BE2C (cell line): Measurements from ENCODE around the gene DAPK2.

Experiments used
- DNase-seq: peaks from one replicate; pipeline ENCODE4 v3.0.0-alpha.2; 2020
- H3K27me3 ChIP-seq: fragments of 250-450 bp; sonication (Bioruptor Pico); 2 replicates; pipeline ENCODE4 v1.5.1; 2020; ENCODE audit warnings: mild to moderate bottlenecking
- H3K36me3 ChIP-seq: fragments of 250-450 bp; sonication (Bioruptor Pico); 2 replicates; pipeline ENCODE4 v1.5.1; 2020; ENCODE audit warnings: mild to moderate bottlenecking
- H3K4me1 ChIP-seq: fragments of 250-450 bp; sonication (Bioruptor Pico); 2 replicates; pipeline ENCODE4 v1.5.1; 2020
- H3K4me3 ChIP-seq: 2 replicates; pipeline ENCODE4 v1.5.1; 2011; ENCODE audit warnings: low read depth, low read length
- H3K9me3 ChIP-seq: fragments of 250-450 bp; sonication (Bioruptor Pico); 2 replicates; pipeline ENCODE4 v1.5.1; 2020
- TF ChIP-seq, protein P1 (sequence below): IDR thresholded peaks from 2 replicates; pipeline ENCODE4 v1.5.1; 2012; ENCODE audit warnings: mild to moderate bottlenecking, low read depth, low read length

The DAPK2 gene

GRCh38 chr15:63971904-63972303 lies 74.4 kb downstream of the DAPK2 start:
- no peak for DNase-seq
- no peaks in the 10 kb centered on the region for H3K4me1 ChIP-seq
- H3K4me3 ChIP-seq = no peak overlapping the region
- no peaks in the 10 kb centered on the region for H3K36me3 ChIP-seq
- no peaks in the 10 kb centered on the region for H3K27me3 ChIP-seq
- TF ChIP-seq, protein P1, sequence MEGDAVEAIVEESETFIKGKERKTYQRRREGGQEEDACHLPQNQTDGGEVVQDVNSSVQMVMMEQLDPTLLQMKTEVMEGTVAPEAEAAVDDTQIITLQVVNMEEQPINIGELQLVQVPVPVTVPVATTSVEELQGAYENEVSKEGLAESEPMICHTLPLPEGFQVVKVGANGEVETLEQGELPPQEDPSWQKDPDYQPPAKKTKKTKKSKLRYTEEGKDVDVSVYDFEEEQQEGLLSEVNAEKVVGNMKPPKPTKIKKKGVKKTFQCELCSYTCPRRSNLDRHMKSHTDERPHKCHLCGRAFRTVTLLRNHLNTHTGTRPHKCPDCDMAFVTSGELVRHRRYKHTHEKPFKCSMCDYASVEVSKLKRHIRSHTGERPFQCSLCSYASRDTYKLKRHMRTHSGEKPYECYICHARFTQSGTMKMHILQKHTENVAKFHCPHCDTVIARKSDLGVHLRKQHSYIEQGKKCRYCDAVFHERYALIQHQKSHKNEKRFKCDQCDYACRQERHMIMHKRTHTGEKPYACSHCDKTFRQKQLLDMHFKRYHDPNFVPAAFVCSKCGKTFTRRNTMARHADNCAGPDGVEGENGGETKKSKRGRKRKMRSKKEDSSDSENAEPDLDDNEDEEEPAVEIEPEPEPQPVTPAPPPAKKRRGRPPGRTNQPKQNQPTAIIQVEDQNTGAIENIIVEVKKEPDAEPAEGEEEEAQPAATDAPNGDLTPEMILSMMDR = no peak
- H3K9me3 ChIP-seq = no peaks in the 10 kb centered on the region

DNA sequence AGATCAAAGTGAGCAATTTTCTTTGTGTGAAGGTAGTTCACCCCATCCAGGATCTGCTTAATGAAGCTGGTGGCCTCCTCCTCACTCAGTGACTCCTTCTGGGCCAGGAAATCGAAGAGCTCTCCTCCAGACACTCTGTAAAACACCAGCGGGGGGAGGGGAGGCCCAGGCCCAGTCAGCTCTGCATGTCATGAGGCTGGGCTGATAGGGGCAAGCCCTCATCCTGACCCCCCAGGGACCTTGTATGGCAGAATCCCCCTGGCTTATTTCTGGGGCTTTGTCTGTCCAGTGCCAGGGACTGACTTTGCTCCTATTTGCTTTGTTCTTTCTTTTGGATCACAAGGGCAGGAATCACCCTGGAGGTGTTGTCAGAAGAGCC lies 74.9 kb downstream of the DAPK2 start:
- TF ChIP-seq, protein P1 = no peak
- H3K9me3 ChIP-seq = no peaks in the 10 kb centered on the region
- no peak for DNase-seq
- no peaks in the 10 kb centered on the region for H3K36me3 ChIP-seq
- no peaks in the 10 kb centered on the region for H3K27me3 ChIP-seq
- H3K4me3 ChIP-seq = no peak overlapping the region
- no peaks in the 10 kb centered on the region for H3K4me1 ChIP-seq

- no peaks in the 10 kb centered on the region for H3K27me3 ChIP-seq
- H3K4me1 ChIP-seq = no peaks in the 10 kb centered on the region
- no peak overlapping the region for H3K4me3 ChIP-seq
- TF ChIP-seq, protein P1 = no peak
- H3K9me3 ChIP-seq = no peaks in the 10 kb centered on the region
- H3K36me3 ChIP-seq = no peaks in the 10 kb centered on the region
- DNase-seq = no peak
Observed at GRCh38 chr15:63970621-63971426, 75.5 kb downstream of the DAPK2 start.

DNA sequence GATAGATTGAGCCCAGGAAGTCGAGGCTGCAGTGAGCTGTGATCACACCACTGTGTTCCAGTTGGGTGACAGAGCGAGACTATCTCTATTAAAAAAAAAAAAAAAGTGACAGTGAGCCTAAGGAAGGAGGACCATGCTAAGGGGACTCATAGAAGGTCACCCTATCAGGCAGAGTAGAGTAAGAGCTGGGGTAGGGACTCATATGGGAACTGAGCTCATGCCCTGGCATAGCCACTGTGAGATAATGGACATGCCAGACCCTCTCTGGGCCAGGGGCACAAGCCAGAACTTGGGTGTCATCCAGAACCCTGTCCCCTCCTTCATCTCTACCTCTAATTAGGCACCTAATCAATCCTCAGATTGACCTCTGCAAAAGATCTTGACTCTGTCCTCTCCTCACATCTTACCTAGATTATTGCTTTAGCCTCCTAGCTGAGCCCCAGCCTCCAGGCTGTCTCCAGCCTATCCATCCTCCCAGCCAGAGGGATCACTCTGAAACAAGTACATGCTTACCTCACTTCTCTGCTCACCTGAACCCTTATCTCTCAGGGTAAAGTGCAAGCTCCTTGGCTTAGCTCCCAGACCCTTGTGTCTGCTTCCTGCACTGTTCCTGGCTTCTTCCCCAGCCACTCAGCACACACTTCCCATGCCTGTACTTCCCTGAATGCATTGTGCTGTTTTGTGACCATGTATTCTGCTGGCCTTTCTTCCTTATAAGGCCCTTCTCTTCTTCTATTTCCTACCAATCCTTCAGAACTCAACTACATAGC lies 76.4 kb downstream of the DAPK2 start:
- no peaks in the 10 kb centered on the region for H3K4me1 ChIP-seq
- no peak for DNase-seq
- H3K36me3 ChIP-seq = no peaks in the 10 kb centered on the region
- TF ChIP-seq, protein P1 = no peak
- no peaks in the 10 kb centered on the region for H3K9me3 ChIP-seq
- H3K4me3 ChIP-seq = no peak overlapping the region
- H3K27me3 ChIP-seq = no peaks in the 10 kb centered on the region

DNA sequence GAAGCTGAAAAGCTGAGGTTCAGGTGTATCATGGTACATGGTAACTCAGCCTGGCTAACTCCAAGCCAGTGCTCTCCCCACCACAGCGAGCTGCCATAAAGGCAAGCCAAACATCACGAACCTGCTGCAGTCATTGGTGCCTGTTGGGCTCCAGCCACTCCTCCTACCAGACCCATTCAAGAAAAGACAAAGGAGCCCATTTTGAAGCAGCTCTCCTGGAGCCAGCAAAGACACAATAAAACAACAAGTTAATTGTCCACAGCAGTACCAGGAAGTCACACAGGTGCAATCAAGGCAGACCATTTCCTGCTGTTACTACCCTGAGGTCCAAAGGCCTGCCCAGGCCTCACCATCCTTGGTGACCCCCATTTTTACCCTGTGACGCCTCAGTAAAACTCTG lies 77.6 kb downstream of the DAPK2 start:
- Histone ChIP-seq H3K4me3 (no peak overlapping the region), H3K27me3 (no peaks in the 10 kb centered on the region)
- TF ChIP-seq, protein P1 = no peak

DNA sequence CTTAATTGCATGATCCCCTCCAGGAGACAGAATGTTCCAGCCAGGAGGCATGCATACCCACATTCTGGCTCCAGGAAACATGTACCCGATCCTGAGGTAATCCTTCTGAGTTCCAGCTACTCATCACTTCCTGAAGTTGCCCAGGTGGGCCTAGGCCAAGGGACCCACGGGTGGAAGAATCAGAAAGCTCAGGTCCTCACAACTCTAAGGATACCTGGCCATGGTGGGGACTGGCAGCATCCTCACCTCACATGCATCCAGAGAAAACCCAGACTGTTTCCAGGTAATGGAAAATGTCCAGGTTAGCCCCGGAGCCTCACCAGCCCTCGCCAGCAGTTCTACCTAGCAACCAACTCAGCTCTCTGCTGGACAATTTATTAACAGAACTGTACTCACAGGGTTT lies 78.2 kb downstream of the DAPK2 start:
- no peaks in the 10 kb centered on the region for H3K4me1 ChIP-seq
- H3K27me3 ChIP-seq = no peaks in the 10 kb centered on the region
- TF ChIP-seq, protein P1 = no peak
- no peaks in the 10 kb centered on the region; the same call in 1 of the 2 replicates for H3K9me3 ChIP-seq
- H3K36me3 ChIP-seq = no peaks in the 10 kb centered on the region
- no peak overlapping the region for H3K4me3 ChIP-seq
- no peak for DNase-seq

More for the DNA sequence above, 77.6 kb downstream of the DAPK2 start:
- no peaks in the 10 kb centered on the region for H3K4me1 ChIP-seq
- no peaks in the 10 kb centered on the region for H3K36me3 ChIP-seq
- no peak for DNase-seq
- no peaks in the 10 kb centered on the region for H3K9me3 ChIP-seq
